ENCODE results near the gene PSMB11. TPM values are rescaled to one million over a fixed set of nuclear protein-coding genes. Genes with fewer than 3 reads are reported as not detected.

The PSMB11 gene
- total RNA-seq, 2 donors from 2014 or later, result not detected

DNA sequence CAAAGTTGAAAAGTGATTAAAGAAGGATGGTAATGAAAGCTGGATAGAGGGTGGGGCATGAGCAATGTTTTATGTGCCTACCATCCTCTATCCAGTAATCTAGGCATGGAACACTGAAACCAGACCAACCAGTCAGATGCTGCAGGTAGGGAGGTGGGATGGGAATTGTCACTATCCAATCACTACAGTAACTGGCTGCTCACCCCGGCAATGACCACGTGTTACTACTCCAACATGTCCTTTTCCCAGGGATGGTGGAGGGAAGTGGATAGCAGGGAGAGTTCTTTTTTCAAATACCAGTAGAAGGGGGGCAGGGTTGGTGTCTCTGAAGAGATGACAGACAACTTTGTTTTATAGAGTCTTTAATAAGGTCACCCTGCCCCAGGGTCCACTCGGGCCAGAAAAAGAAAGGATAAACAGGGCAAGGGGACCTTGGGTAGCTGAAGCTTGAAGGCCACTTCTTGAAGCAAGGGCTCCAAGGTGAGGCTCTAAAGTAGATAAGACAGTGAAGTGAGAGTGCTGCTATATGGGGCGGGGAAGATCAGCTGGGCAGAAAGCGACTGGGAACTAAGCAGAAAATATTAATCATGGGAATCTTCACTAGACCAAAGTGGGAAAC, 30.0 kb downstream of the PSMB11 start:
- H3K9me3 ChIP-seq, result no peaks in the 10 kb centered on the region
- peaks cover 16 to 31% of the 10 kb centered on the region in 2 donors for H3K4me1 ChIP-seq (ENCODE audit: control insufficient read depth in 1 of 2, low read depth in 2 of 2)
- peaks cover 47% of the 10 kb centered on the region for H3K36me3 ChIP-seq
- DNase-seq (ENCODE audit: low spot score) (no peak), ATAC-seq (ENCODE audit: insufficient number of reproducible peaks, low FRiP score, low read depth) (no peak)
- no peak for TF ChIP-seq CTCF (IDR thresholded peaks at IDR 0.05)
- peak overlapping the region; percentile 90 for H3K4me3 ChIP-seq
- no peaks in the 10 kb centered on the region for H3K27me3 ChIP-seq (replicated peaks; ENCODE audit: insufficient read depth)
- H3K27ac ChIP-seq, result peak overlapping the region; percentile 4 to 78

DNA sequence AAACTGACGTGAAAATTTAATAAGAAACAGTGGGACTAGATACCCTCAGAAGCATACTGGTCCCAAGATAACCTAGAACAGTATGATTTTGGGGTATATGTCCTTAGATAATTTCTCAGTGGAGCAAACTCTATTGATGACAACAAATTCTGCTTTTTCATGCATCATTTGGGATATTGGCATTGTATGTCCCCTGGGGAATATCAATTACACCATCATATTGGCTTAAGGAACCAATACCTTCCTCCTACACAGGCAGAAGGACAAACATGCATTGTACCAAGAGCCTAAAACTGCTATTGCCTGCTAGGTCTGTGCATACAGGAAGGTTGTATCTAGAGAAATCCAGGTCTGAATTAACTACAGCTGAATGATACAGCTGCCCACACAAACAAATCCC, 32.9 kb downstream of the PSMB11 start:
- no peak overlapping the region for H3K4me3 ChIP-seq
- H3K4me1 ChIP-seq (ENCODE audit: control insufficient read depth in 1 of 2, low read depth in 2 of 2), result peaks cover 20 to 42% of the 10 kb centered on the region in 2 donors
- DNase-seq (ENCODE audit: low spot score) (no peak), ATAC-seq (ENCODE audit: insufficient number of reproducible peaks, low FRiP score, low read depth) (no peak)
- H3K9me3 ChIP-seq, result no peaks in the 10 kb centered on the region
- H3K27me3 ChIP-seq (replicated peaks; ENCODE audit: insufficient read depth), result no peaks in the 10 kb centered on the region
- no peak for TF ChIP-seq CTCF (IDR thresholded peaks at IDR 0.05)
- peaks cover 51% of the 10 kb centered on the region for H3K36me3 ChIP-seq
- no peak overlapping the region for H3K27ac ChIP-seq

GRCh38 chr14:23076785-23077408, 34.9 kb downstream of the PSMB11 start:
- peak; percentile 56 for TF ChIP-seq CTCF (IDR thresholded peaks at IDR 0.05)
- Histone ChIP-seq H3K4me1 (ENCODE audit: control insufficient read depth in 1 of 2, low read depth in 2 of 2) (peaks cover 11 to 28% of the 10 kb centered on the region in 2 donors), H3K36me3 (peaks cover 71% of the 10 kb centered on the region), H3K9me3 (no peaks in the 10 kb centered on the region), H3K27ac (peak overlapping the region in 1 of 2 donors; percentile 13), H3K4me3 (no peak overlapping the region), H3K27me3 (replicated peaks; ENCODE audit: insufficient read depth) (no peaks in the 10 kb centered on the region)
- ATAC-seq (ENCODE audit: insufficient number of reproducible peaks, low FRiP score, low read depth) (no peak), DNase-seq (ENCODE audit: low spot score) (no peak)

DNA sequence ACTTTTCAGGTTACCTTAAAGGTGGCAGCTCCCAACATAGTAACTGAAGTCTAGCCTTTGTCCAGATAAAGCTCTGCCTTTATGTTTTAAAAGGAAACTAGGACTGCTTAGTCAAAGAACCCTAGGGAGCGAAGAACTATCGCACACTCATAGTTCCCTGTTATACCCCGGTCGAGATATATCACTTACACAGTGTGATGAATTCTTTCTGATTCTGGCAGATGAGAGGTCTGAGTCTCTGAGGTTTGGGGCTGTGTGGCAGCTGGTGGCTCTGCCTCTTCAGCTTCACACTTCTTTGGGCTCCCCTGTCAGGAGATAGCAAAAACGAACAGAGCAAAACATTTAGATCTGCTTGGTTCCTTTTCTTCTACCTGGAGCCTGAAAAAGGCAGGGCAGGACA, 36.0 kb downstream of the PSMB11 start:
- Histone ChIP-seq H3K27ac (peak overlapping the region in 1 of 2 donors; percentile 46), H3K9me3 (no peaks in the 10 kb centered on the region), H3K36me3 (peaks cover 66% of the 10 kb centered on the region), H3K27me3 (replicated peaks; ENCODE audit: insufficient read depth) (no peaks in the 10 kb centered on the region), H3K4me3 (no peak overlapping the region), H3K4me1 (ENCODE audit: control insufficient read depth in 1 of 2, low read depth in 2 of 2) (peaks cover 7 to 21% of the 10 kb centered on the region in 2 donors)
- DNase-seq (ENCODE audit: low spot score) (no peak), ATAC-seq (ENCODE audit: insufficient number of reproducible peaks, low FRiP score, low read depth) (no peak)
- no peak for TF ChIP-seq CTCF (IDR thresholded peaks at IDR 0.05)

DNA sequence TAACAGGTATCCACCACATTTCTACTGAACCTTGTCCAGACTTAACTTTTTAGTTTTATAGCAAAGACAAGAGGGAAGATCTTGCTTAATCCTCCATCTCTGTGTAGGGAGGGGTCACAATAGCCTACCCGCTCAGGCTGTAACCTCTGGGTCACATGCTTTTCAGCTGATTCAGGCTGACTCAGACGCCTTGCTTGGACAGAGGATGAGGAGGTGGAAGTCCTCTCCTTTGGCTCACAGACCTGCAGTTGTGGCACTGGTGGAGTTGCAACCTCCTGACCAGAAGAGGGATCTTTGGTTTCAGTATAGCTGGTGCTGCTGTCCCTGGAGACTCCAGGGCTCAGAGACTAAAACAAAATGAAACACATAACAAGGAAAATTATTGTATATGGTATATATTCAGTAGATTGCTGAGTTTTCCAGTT, 36.7 kb downstream of the PSMB11 start:
- H3K27me3 ChIP-seq (replicated peaks; ENCODE audit: insufficient read depth), result no peaks in the 10 kb centered on the region
- ATAC-seq (ENCODE audit: insufficient number of reproducible peaks, low FRiP score, low read depth) (peak; percentile 90), DNase-seq (ENCODE audit: low spot score) (peak; percentile 47)
- peaks cover 7 to 21% of the 10 kb centered on the region in 2 donors for H3K4me1 ChIP-seq (ENCODE audit: control insufficient read depth in 1 of 2, low read depth in 2 of 2)
- H3K4me3 ChIP-seq, result no peak overlapping the region
- peak overlapping the region; percentile 9 to 46 for H3K27ac ChIP-seq
- TF ChIP-seq CTCF (IDR thresholded peaks at IDR 0.05), result no peak
- peaks cover 67% of the 10 kb centered on the region for H3K36me3 ChIP-seq
- H3K9me3 ChIP-seq, result no peaks in the 10 kb centered on the region
